ENCODE measurements around the gene FMO5.
"Not testable (repeated sequence)": the region's sequence is repeated elsewhere in the genome, so short reads cannot be mapped to it uniquely, and the experiment has no call there.

FMO5 gene

DNA sequence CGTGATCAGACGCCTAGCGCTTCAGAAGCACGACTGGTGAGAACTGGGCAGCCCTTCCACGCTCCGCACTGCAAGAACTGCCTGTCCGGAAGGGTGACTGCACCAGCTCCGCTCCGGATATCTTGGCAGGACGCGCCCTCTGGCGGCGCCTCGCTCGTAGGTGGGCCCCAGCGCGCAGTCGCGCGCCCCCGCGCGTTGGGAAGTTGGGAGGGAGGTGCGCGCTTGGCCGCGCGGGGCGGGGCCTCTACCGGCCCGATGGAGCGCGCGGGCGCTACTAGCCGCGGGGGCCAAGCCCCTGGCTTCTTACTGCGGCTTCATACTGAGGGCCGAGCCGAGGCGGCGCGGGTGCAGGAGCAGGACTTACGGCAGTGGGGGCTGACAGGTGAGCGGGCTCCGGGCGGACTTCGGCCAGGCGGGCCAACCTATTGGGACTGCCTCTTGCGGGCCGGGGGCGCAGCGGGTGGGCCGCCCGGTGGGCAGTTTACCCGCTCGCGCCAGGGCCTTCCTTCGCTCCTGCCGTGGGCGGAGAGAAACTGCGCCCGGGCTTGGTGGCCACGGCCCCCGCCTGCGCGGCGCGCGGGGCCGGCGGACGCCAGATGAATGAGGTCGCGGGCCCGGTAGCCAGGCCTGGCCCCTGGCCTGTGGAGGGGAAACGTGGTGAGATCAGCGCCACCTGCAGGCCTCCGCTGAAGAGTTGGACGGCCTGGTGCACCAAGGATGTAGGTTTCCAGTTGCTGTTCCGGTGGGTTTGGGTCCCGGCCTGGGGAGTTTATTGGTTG lies 17.5 kb upstream of the FMO5 start, which contains the start of gene CHD1L:
CHD1L (plus strand) TSS at position 236 of the 779 bp plus-strand sequence; CDS start at position 256, 20 bp downstream.
- peak within 1 kb of the TSS; percentile 90 for H3K9ac ChIP-seq (ENCODE audit: low read length)
- peak within 1 kb of the TSS; percentile 54 for H3K23ac ChIP-seq (ENCODE audit: low read length)
- no peaks in the 10 kb centered on the region for H3K27me3 ChIP-seq (ENCODE audit: insufficient read depth, low read length)
- peak within 1 kb of the TSS; percentile 67 for H2BK120ac ChIP-seq (ENCODE audit: insufficient read depth, low read length, poor library complexity)
- H2AK5ac ChIP-seq (ENCODE audit: low read length), result no peak within 1 kb of the TSS
- H4K8ac ChIP-seq (ENCODE audit: low read depth, low read length), result peak within 1 kb of the TSS; percentile 91
- peak within 1 kb of the TSS; percentile 68 for H3K4ac ChIP-seq (ENCODE audit: low read depth, low read length)
- no peaks in the 10 kb centered on the region for H3K9me3 ChIP-seq (ENCODE audit: insufficient read depth, low read depth, low read length)
- H4K91ac ChIP-seq (ENCODE audit: low read depth, low read length), result peak within 1 kb of the TSS; percentile 85
- peak within 1 kb of the TSS; percentile 83 for H3K18ac ChIP-seq (ENCODE audit: low read length)
- peak; percentile 95 to 98 for DNase-seq
- H3K79me2 ChIP-seq (ENCODE audit: control insufficient read depth, insufficient read depth, low read length, poor library complexity), result peaks cover 9% of the 10 kb centered on the region
- H3K14ac ChIP-seq (ENCODE audit: low read length), result peak within 1 kb of the TSS; percentile 87
- H2AFZ ChIP-seq (ENCODE audit: insufficient read depth, low read length, poor library complexity), result peak within 1 kb of the TSS; percentile 96
- H3K79me1 ChIP-seq (ENCODE audit: low read length), result peaks cover 4% of the 10 kb centered on the region
- H2BK12ac ChIP-seq (ENCODE audit: low read length), result no peak within 1 kb of the TSS
- WGBS (ENCODE audit: extremely low coverage, insufficient coverage, insufficient read length), result no CpG with 5 or more reads among the region's 82 CpGs
- peak within 1 kb of the TSS; percentile 92 for H3K4me3 ChIP-seq (ENCODE audit: low read depth, low read length)
- H3K4me2 ChIP-seq (ENCODE audit: low read length), result peak within 1 kb of the TSS; percentile 94
- peaks cover 3 to 4% of the 10 kb centered on the region in 2 experiments for H3K4me1 ChIP-seq (ENCODE audit: control insufficient read depth in 1 of 2, insufficient read depth in 2 of 2, low read length in 2 of 2)
- peaks cover 0 to 3% of the 10 kb centered on the region in 2 experiments for H3K36me3 ChIP-seq (ENCODE audit: control insufficient read depth in 1 of 2, insufficient read depth in 2 of 2, low read length in 2 of 2)
- peak within 1 kb of the TSS; percentile 71 for H4K12ac ChIP-seq (ENCODE audit: low read depth, low read length)
- peak within 1 kb of the TSS; percentile 84 for H2BK5ac ChIP-seq (ENCODE audit: low read depth, low read length, poor library complexity)
- peak within 1 kb of the TSS; percentile 65 for H3K27ac ChIP-seq (ENCODE audit: low read depth, low read length)

DNA sequence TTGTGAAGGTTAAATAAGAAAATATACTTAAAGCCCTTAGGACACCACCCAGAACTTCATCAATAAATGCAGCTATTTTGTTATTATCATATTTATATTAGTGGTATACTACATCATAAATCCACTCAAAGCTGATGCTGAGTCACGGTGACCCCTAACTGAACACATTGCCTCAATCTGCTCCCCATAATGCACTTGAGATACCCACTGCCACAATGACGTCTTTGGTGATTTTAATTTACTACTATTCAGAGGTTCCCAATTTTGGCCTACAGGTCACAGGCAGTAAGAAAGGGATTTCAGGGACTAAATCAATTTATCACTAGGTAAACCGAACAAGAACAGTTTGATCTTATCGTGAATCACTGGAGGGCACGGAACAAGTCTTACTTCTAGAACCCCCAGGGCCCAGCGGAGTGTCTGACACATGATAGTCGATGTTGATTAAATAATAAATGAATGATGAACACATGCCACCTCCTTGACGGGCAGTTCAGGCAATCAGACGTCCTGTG lies 16.9 kb upstream of the FMO5 start:
- no peak overlapping the region for H3K9ac ChIP-seq (ENCODE audit: low read length)
- H3K4me2 ChIP-seq (ENCODE audit: low read length), result peak overlapping the region; percentile 59
- H2BK12ac ChIP-seq (ENCODE audit: low read length), result no peak overlapping the region
- peak overlapping the region; percentile 58 for H2BK5ac ChIP-seq (ENCODE audit: low read depth, low read length, poor library complexity)
- H3K36me3 ChIP-seq (ENCODE audit: control insufficient read depth in 1 of 2, insufficient read depth in 2 of 2, low read length in 2 of 2), result peaks cover 0 to 3% of the 10 kb centered on the region in 2 experiments
- no peak overlapping the region for H2AK5ac ChIP-seq (ENCODE audit: low read length)
- DNase-seq, result no peak
- no peak overlapping the region for H3K27ac ChIP-seq (ENCODE audit: low read depth, low read length)
- H2BK120ac ChIP-seq (ENCODE audit: insufficient read depth, low read length, poor library complexity), result no peak overlapping the region
- peaks cover under 1% of the 10 kb centered on the region for H3K9me3 ChIP-seq (ENCODE audit: insufficient read depth, low read depth, low read length)
- H4K8ac ChIP-seq (ENCODE audit: low read depth, low read length), result peak overlapping the region; percentile 75
- peaks cover 2 to 3% of the 10 kb centered on the region in 2 experiments for H3K4me1 ChIP-seq (ENCODE audit: control insufficient read depth in 1 of 2, insufficient read depth in 2 of 2, low read length in 2 of 2)
- H3K4me3 ChIP-seq (ENCODE audit: low read depth, low read length), result no peak overlapping the region
- peak overlapping the region; percentile 52 for H3K14ac ChIP-seq (ENCODE audit: low read length)
- no peak overlapping the region for H3K23ac ChIP-seq (ENCODE audit: low read length)
- peak overlapping the region; percentile 85 for H2AFZ ChIP-seq (ENCODE audit: insufficient read depth, low read length, poor library complexity)
- peak overlapping the region; percentile 51 for H3K18ac ChIP-seq (ENCODE audit: low read length)
- H4K12ac ChIP-seq (ENCODE audit: low read depth, low read length), result peak overlapping the region; percentile 63
- no CpG with 5 or more reads among the region's 9 CpGs for WGBS (ENCODE audit: extremely low coverage, insufficient coverage, insufficient read length)
- peaks cover 7% of the 10 kb centered on the region for H3K79me2 ChIP-seq (ENCODE audit: control insufficient read depth, insufficient read depth, low read length, poor library complexity)
- H4K91ac ChIP-seq (ENCODE audit: low read depth, low read length), result peak overlapping the region; percentile 47
- no peak overlapping the region for H3K4ac ChIP-seq (ENCODE audit: low read depth, low read length)
- H3K27me3 ChIP-seq (ENCODE audit: insufficient read depth, low read length), result no peaks in the 10 kb centered on the region
- peaks cover 4% of the 10 kb centered on the region for H3K79me1 ChIP-seq (ENCODE audit: low read length)

GRCh38 chr1:147240131-147240721 lies 15.1 kb upstream of the FMO5 start:
- not testable (repeated sequence) for H3K27ac ChIP-seq (ENCODE audit: low read depth, low read length); H2AK5ac ChIP-seq (ENCODE audit: low read length); H3K79me1 ChIP-seq (ENCODE audit: low read length); H3K4ac ChIP-seq (ENCODE audit: low read depth, low read length); H3K9ac ChIP-seq (ENCODE audit: low read length); H4K12ac ChIP-seq (ENCODE audit: low read depth, low read length); H4K91ac ChIP-seq (ENCODE audit: low read depth, low read length); H3K4me1 ChIP-seq (ENCODE audit: control insufficient read depth in 1 of 2, insufficient read depth in 2 of 2, low read length in 2 of 2); H2AFZ ChIP-seq (ENCODE audit: insufficient read depth, low read length, poor library complexity); H4K8ac ChIP-seq (ENCODE audit: low read depth, low read length); H3K36me3 ChIP-seq (ENCODE audit: control insufficient read depth in 1 of 2, insufficient read depth in 2 of 2, low read length in 2 of 2); H3K4me2 ChIP-seq (ENCODE audit: low read length); H3K4me3 ChIP-seq (ENCODE audit: low read depth, low read length); H2BK5ac ChIP-seq (ENCODE audit: low read depth, low read length, poor library complexity); H3K27me3 ChIP-seq (ENCODE audit: insufficient read depth, low read length); H2BK120ac ChIP-seq (ENCODE audit: insufficient read depth, low read length, poor library complexity); H3K79me2 ChIP-seq (ENCODE audit: control insufficient read depth, insufficient read depth, low read length, poor library complexity); H2BK12ac ChIP-seq (ENCODE audit: low read length); H3K23ac ChIP-seq (ENCODE audit: low read length); H3K14ac ChIP-seq (ENCODE audit: low read length); DNase-seq; H3K18ac ChIP-seq (ENCODE audit: low read length)
- peaks cover 12% of the 10 kb centered on the region for H3K9me3 ChIP-seq (ENCODE audit: insufficient read depth, low read depth, low read length)
- no CpG with 5 or more reads among the region's 5 CpGs for WGBS (ENCODE audit: extremely low coverage, insufficient coverage, insufficient read length)

DNA sequence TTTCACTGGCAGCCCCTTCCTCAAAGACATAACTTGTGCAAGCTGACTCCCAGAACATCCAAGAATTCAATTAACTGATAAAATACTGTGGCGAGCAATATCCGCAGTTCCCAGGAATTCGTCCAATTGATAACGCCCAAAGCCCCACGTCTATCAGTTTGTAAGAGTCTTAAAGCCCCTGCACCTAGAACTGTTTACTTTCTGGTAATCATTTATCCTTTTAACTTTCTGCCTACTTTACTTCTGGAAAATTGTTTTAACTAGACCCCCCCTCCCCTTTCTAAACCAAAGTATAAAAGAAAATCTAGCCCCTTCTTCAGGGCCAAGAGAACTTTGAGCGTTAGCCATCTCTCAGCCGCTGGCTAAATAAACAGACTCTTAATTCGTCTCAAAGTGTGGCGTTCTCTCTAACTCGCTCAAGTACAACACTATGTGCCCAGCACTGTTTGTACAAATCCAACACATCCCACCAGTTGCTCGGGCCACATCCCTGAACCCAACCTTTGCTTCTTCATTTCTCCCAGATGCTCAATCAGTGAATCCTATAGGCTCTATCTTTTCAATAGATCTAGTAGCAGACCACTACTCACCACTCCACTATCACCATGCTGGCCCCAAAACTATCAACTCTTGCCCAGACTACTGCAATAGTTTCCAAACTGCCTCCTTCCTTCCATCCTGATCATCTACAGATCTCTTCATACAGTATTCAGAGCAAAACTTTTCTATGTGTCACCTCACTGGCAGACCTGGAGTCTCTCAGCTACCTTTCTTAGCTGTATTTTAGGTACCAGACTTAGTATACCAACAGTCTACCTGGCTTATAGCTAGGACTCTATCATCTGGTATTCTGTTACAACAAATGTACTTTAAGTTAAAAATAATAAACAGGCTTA lies 14.0 kb upstream of the FMO5 start:
- no peaks in the 10 kb centered on the region for H3K36me3 ChIP-seq (ENCODE audit: control insufficient read depth in 1 of 2, insufficient read depth in 2 of 2, low read length in 2 of 2)
- H3K79me2 ChIP-seq (ENCODE audit: control insufficient read depth, insufficient read depth, low read length, poor library complexity), result peaks cover 5% of the 10 kb centered on the region
- DNase-seq, result no peak
- no peak overlapping the region for H4K12ac ChIP-seq (ENCODE audit: low read depth, low read length)
- no peak overlapping the region for H2BK120ac ChIP-seq (ENCODE audit: insufficient read depth, low read length, poor library complexity)
- H4K8ac ChIP-seq (ENCODE audit: low read depth, low read length), result no peak overlapping the region
- no peak overlapping the region for H3K4me3 ChIP-seq (ENCODE audit: low read depth, low read length)
- no peak overlapping the region for H4K91ac ChIP-seq (ENCODE audit: low read depth, low read length)
- H3K23ac ChIP-seq (ENCODE audit: low read length), result no peak overlapping the region
- H2AK5ac ChIP-seq (ENCODE audit: low read length), result no peak overlapping the region
- no peak overlapping the region for H3K27ac ChIP-seq (ENCODE audit: low read depth, low read length)
- H3K79me1 ChIP-seq (ENCODE audit: low read length), result peaks cover 4% of the 10 kb centered on the region
- peaks cover 3% of the 10 kb centered on the region for H3K27me3 ChIP-seq (ENCODE audit: insufficient read depth, low read length)
- peaks cover 0 to 2% of the 10 kb centered on the region in 2 experiments for H3K4me1 ChIP-seq (ENCODE audit: control insufficient read depth in 1 of 2, insufficient read depth in 2 of 2, low read length in 2 of 2)
- no peak overlapping the region for H2AFZ ChIP-seq (ENCODE audit: insufficient read depth, low read length, poor library complexity)
- H3K14ac ChIP-seq (ENCODE audit: low read length), result no peak overlapping the region
- H3K4ac ChIP-seq (ENCODE audit: low read depth, low read length), result no peak overlapping the region
- H2BK12ac ChIP-seq (ENCODE audit: low read length), result no peak overlapping the region
- WGBS (ENCODE audit: extremely low coverage, insufficient coverage, insufficient read length), result no CpG with 5 or more reads among the region's 11 CpGs
- H3K4me2 ChIP-seq (ENCODE audit: low read length), result no peak overlapping the region
- H3K9me3 ChIP-seq (ENCODE audit: insufficient read depth, low read depth, low read length), result peaks cover 12% of the 10 kb centered on the region
- H3K9ac ChIP-seq (ENCODE audit: low read length), result no peak overlapping the region
- no peak overlapping the region for H2BK5ac ChIP-seq (ENCODE audit: low read depth, low read length, poor library complexity)
- H3K18ac ChIP-seq (ENCODE audit: low read length), result no peak overlapping the region

All from trophoblast cell (in vitro differentiated cells and primary cell).